Endothelial cell (in vitro differentiated cells): ENCODE results near the gene ADAM12. TPM values are rescaled to one million over a fixed set of nuclear protein-coding genes. Genes with fewer than 3 reads are reported as not detected.

Experiments
- DNase-seq: peaks from one replicate; pipeline ENCODE4 v3.0.0; 2021; ENCODE audit warnings: low spot score
- H3K27ac Mint-ChIP-seq: one replicate; pipeline ENCODE4 v1.8.0; 2021; ENCODE audit warnings: mixed read lengths, inconsistent platforms; ENCODE audit not compliant: unreplicated experiment
- H3K27me3 Mint-ChIP-seq: one replicate; pipeline ENCODE4 v1.8.0; 2021; ENCODE audit warnings: mild to moderate bottlenecking, moderate library complexity, mixed read lengths, inconsistent platforms; ENCODE audit not compliant: unreplicated experiment
- H3K36me3 Mint-ChIP-seq: one replicate; pipeline ENCODE4 v1.8.0; 2021; ENCODE audit warnings: mild to moderate bottlenecking, low read depth, mixed read lengths, inconsistent platforms; ENCODE audit not compliant: unreplicated experiment
- H3K4me1 Mint-ChIP-seq: one replicate; pipeline ENCODE4 v1.8.0; 2021; ENCODE audit warnings: mild to moderate bottlenecking, mixed read lengths, inconsistent platforms; ENCODE audit not compliant: unreplicated experiment
- H3K4me3 Mint-ChIP-seq: one replicate; pipeline ENCODE4 v1.8.0; 2021; ENCODE audit warnings: mild to moderate bottlenecking, mixed read lengths, inconsistent platforms; ENCODE audit not compliant: unreplicated experiment
- H3K9me3 Mint-ChIP-seq: one replicate; pipeline ENCODE4 v1.8.0; 2021; ENCODE audit warnings: mixed read lengths, inconsistent platforms; ENCODE audit not compliant: unreplicated experiment
- CTCF ChIP-seq: fragments of 200-600 bp; sonication (generic); IDR thresholded peaks from one replicate; pipeline ENCODE4 v1.5.0; 2021; ENCODE audit warnings: antibody characterized with exemption; ENCODE audit not compliant: unreplicated experiment
- total RNA-seq: library from RNA; stranded (reverse); fragmentation: NEBNext Ultra II Directional; extraction: Animal tissue kit (Norgen Biotek cat#: 25700); gene quantifications from one replicate; pipeline ENCODE4 v1.2.1, GENCODE V29; 2021; ENCODE audit not compliant: unreplicated experiment

Gene ADAM12
- total RNA-seq, 1 donor from 2014 or later, result 9.0 TPM

GRCh38 chr10:126331101-126331500 lies 57.2 kb downstream of the ADAM12 start:
- Mint-ChIP-seq H3K4me1 (no peaks in the 10 kb centered on the region), H3K9me3 (no peaks in the 10 kb centered on the region), H3K27ac (no peak overlapping the region), H3K4me3 (no peak overlapping the region), H3K36me3 (no peaks in the 10 kb centered on the region), H3K27me3 (no peaks in the 10 kb centered on the region)
- DNase-seq, result no peak
- TF ChIP-seq CTCF, result no peak

DNA sequence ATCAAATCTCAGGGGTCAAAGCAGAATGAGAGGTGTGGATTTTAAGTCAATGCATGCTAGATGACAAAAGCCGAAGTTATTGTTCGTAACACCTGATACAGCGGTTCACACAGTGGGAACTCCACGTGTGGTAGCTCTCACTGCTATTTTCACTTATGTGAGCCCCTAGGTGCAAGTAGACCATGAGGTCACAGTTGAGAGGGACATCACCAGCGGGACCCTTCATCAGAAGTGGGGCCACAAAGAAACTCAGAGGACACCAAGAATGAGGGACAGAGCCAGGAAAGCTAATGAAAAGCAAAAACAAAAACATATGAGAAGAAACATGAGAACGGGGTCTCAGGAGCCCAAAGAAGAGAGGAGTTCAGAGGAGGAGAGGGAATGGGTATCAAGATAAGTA lies 63.5 kb downstream of the ADAM12 start:
- DNase-seq, result no peak
- no peaks in the 10 kb centered on the region for H3K36me3 Mint-ChIP-seq
- no peaks in the 10 kb centered on the region for H3K27me3 Mint-ChIP-seq
- H3K27ac Mint-ChIP-seq, result no peak overlapping the region
- H3K9me3 Mint-ChIP-seq, result no peaks in the 10 kb centered on the region
- H3K4me1 Mint-ChIP-seq, result no peaks in the 10 kb centered on the region
- TF ChIP-seq CTCF, result no peak
- no peak overlapping the region for H3K4me3 Mint-ChIP-seq

DNA sequence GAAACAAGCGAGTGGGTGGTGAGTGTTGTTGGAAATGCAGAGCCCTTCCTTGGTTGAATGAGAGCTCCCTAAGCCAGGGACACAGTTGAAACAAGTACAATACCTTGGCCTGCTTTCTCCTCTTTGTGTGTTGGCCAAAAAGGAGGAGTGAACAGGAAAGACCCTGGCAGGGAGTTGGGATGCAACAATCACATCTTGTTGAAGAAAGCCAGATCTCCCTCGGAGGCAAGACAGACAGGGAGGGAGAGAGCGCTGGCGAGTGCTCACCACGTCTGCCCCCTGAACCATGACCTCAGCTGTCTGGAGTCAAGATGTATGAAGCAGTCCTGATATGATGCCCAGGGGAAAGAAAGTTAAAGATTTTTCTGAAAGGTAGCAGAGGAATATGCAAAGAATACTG lies 66.8 kb downstream of the ADAM12 start:
- DNase-seq, result no peak
- TF ChIP-seq CTCF, result no peak
- no peaks in the 10 kb centered on the region for H3K27me3 Mint-ChIP-seq
- no peaks in the 10 kb centered on the region for H3K4me1 Mint-ChIP-seq
- no peaks in the 10 kb centered on the region for H3K9me3 Mint-ChIP-seq
- no peak overlapping the region for H3K27ac Mint-ChIP-seq
- no peaks in the 10 kb centered on the region for H3K36me3 Mint-ChIP-seq
- no peak overlapping the region for H3K4me3 Mint-ChIP-seq

GRCh38 chr10:126317751-126318150 lies 70.5 kb downstream of the ADAM12 start:
- TF ChIP-seq CTCF, result no peak
- no peak overlapping the region for H3K27ac Mint-ChIP-seq
- peaks cover 7% of the 10 kb centered on the region for H3K36me3 Mint-ChIP-seq
- H3K4me3 Mint-ChIP-seq, result no peak overlapping the region
- no peaks in the 10 kb centered on the region for H3K4me1 Mint-ChIP-seq
- no peaks in the 10 kb centered on the region for H3K9me3 Mint-ChIP-seq
- DNase-seq, result no peak
- no peaks in the 10 kb centered on the region for H3K27me3 Mint-ChIP-seq

DNA sequence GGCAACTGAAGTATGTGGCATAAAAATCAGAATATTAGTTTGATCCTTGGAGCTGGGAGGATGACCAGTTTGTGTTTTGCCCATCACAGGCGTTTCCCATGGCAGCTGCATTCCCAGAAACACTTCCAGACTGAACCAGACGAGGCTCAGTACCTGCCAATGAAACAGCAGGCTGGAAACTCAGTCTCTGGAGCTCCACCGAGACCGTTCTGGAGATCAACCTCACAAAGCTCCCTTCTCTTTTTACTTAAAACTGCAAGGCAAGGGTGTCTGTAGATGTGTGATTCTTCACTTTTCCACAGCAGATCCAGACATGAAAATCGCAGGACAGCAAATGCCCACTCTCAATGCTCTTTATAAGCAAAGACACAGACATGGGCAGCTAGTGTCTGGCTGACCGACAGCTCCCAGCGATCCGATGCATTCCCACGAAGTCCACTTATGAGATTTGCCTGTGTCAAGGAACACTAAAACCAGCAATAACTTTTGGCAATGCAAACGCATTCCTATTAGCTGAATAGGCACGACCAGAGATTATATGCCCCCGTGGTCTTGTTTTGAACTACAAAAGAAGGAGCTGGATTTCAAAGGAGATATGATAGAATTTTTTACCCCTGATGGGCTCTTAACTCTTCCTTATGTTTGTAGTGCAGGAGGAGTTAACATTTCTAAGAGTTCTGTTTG lies 72.6 kb downstream of the ADAM12 start:
- Mint-ChIP-seq H3K27me3 (no peaks in the 10 kb centered on the region), H3K9me3 (no peaks in the 10 kb centered on the region), H3K36me3 (peaks cover 7% of the 10 kb centered on the region), H3K4me3 (no peak overlapping the region), H3K27ac (no peak overlapping the region), H3K4me1 (no peaks in the 10 kb centered on the region)
- no peak for DNase-seq
- TF ChIP-seq CTCF, result no peak
